ENCODE data around the gene ZNF12. TPM values are rescaled to one million over a fixed set of nuclear protein-coding genes. Genes with fewer than 3 reads are reported as not detected.

ZNF12 gene
- total RNA-seq, 2 donors from 2014 or later: 13.0 to 22.7 TPM

DNA sequence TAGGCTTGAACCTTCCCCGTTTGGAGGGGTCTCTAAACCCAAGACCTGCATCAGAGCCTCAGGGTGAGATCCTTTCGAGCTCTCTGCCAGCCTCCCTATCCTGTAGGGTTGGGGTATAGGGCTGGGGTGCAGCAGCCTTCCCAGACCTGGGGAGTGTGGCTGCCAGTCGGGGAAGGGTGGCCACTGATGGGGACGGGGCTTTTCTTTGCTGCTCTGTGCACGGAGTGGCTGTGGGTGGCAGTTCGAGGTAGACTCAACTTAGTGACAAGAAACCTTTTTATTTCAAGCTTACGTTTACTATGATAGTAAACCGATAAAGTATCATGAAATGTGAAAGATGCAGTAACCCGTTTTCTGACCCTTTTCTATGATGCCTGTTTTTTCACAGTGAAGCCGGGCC is 56.7 kb downstream of the ZNF12 start:
- Histone ChIP-seq H3K9me3 (no peaks in the 10 kb centered on the region), H3K27me3 (no peaks in the 10 kb centered on the region), H3K36me3 (replicated peaks in 1 of 2; ENCODE audit: insufficient read depth in 1 of 2, low read depth in 2 of 2) (peaks cover 2 to 7% of the 10 kb centered on the region in 2 donors), H3K27ac (no peak overlapping the region), H3K4me3 (no peak overlapping the region), H3K4me1 (no peaks in the 10 kb centered on the region)
- DNase-seq (no peak), ATAC-seq (no peak)
- TF ChIP-seq, protein P1, sequence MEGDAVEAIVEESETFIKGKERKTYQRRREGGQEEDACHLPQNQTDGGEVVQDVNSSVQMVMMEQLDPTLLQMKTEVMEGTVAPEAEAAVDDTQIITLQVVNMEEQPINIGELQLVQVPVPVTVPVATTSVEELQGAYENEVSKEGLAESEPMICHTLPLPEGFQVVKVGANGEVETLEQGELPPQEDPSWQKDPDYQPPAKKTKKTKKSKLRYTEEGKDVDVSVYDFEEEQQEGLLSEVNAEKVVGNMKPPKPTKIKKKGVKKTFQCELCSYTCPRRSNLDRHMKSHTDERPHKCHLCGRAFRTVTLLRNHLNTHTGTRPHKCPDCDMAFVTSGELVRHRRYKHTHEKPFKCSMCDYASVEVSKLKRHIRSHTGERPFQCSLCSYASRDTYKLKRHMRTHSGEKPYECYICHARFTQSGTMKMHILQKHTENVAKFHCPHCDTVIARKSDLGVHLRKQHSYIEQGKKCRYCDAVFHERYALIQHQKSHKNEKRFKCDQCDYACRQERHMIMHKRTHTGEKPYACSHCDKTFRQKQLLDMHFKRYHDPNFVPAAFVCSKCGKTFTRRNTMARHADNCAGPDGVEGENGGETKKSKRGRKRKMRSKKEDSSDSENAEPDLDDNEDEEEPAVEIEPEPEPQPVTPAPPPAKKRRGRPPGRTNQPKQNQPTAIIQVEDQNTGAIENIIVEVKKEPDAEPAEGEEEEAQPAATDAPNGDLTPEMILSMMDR (IDR thresholded peaks at IDR 0.05): no peak
- TF ChIP-seq POLR2A (IDR thresholded peaks at IDR 0.05): no peak
- 96 to 98% methylated on average over 9 to 10 of the region's 10 CpGs for WGBS, 2 donors
- intact Hi-C loops (cut with DNase I): no loop called here

DNA sequence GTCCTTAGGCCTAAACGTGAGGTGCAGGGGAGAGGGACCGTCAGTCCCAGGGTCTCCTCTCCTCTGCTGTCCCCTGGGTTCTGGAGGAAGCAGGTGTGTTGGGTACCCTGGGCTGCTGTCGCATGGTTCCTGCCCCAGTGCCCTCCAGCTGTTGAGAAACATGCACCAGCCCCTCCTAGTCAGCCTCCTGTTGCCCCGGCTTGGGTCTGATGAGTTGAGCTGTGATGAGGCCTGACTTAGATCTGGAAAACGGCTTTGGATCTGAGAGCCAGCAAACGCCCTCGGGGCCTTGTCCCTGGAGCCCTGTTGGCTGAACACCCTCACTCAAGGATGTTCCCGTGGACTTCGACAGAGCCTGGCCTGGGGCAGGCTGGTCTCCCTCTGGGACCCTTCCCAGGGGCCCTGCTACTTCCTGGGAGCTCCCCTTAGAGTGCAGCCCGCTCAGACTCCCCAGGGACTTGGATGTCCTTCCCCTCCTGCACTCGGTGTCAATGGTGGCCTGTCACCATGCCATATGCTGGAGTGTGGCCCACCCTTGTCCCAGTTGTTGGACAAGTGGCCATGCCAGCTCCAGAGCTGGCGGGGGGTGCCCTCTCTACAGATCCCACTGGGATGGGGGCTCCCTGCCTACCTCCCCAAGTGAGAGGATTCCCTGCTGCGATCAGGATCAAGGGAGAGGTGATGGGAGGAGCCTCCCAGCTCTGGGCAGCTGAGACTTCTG is 57.3 kb downstream of the ZNF12 start:
- H3K9me3 ChIP-seq: no peaks in the 10 kb centered on the region
- no peak for ATAC-seq
- no peak overlapping the region for H3K27ac ChIP-seq
- no peak for DNase-seq
- 81 to 87% methylated on average over 4 to 12 of the region's 13 CpGs for WGBS, 2 donors
- H3K4me1 ChIP-seq: no peaks in the 10 kb centered on the region
- H3K4me3 ChIP-seq: no peak overlapping the region
- H3K27me3 ChIP-seq: no peaks in the 10 kb centered on the region
- peaks cover under 1 to 7% of the 10 kb centered on the region in 2 donors for H3K36me3 ChIP-seq (replicated peaks in 1 of 2; ENCODE audit: insufficient read depth in 1 of 2, low read depth in 2 of 2)
- no peak for TF ChIP-seq POLR2A (IDR thresholded peaks at IDR 0.05)
- TF ChIP-seq, protein P1 (IDR thresholded peaks at IDR 0.05): no peak
- intact Hi-C loops (cut with DNase I): no loop called here

DNA sequence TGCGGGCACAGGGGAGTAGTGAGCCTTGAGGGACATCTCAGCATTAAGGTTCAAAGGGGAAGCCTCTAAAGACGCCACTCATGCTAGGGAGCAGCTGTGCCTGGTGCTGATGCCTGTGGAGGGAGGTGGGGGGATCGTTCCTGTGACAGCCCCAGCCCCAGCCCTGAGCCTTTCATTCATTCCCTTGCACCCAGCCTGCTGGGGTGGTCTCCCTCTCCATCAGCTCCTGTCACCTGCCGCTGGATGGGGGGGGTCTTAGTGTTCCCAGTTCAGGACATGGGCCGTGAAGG is 58.0 kb downstream of the ZNF12 start:
- Histone ChIP-seq H3K4me1 (no peaks in the 10 kb centered on the region), H3K36me3 (replicated peaks in 1 of 2; ENCODE audit: insufficient read depth in 1 of 2, low read depth in 2 of 2) (peaks cover 4 to 7% of the 10 kb centered on the region in 2 donors), H3K27me3 (no peaks in the 10 kb centered on the region), H3K9me3 (no peaks in the 10 kb centered on the region), H3K4me3 (no peak overlapping the region), H3K27ac (no peak overlapping the region)
- 88 to 93% methylated on average over 4 to 5 of the region's 5 CpGs for WGBS, 2 donors
- DNase-seq (no peak), ATAC-seq (no peak)
- intact Hi-C loops (cut with DNase I): no loop called here
- no peak for TF ChIP-seq POLR2A (IDR thresholded peaks at IDR 0.05)
- TF ChIP-seq, protein P1 (IDR thresholded peaks at IDR 0.05): no peak

DNA sequence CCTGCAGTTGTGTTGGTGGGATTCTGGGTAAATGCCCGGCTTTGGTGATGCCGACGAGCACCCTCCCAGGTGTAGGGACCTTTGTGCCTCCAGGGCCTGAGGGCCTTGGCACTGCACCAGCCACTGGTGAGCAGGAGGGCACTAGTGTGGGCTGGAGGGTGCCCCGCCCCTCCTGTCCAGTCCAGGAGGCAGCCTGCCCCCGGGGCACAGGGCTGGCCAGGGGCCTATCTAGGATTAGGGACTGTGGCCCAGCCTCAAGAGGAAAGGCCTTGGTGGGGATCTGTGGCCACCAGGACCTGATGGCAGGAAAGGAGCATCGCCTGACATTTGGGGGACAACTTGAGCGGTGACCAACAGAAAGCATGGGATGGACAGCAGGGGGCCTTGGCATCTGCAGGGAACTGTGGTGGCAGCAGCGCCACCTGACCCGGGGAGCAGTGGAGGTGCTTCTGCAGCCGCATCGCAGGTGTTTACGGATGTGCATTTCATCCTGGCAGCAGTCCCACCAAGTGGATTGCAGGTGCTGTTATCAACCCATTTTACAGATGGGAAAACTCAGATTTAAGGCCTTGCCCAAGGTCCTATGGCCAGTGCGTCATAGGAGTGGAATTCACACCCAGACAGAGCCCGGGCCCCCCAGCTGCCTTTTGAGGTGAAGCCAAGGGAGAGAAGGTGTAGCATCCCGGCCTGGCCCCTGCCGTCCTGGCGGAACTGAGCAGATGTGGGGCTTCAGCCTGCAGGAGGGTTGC is 58.5 kb downstream of the ZNF12 start:
- ATAC-seq (no peak), DNase-seq (no peak)
- no peaks in the 10 kb centered on the region for H3K4me1 ChIP-seq
- H3K36me3 ChIP-seq (replicated peaks in 1 of 2; ENCODE audit: insufficient read depth in 1 of 2, low read depth in 2 of 2): peaks cover 4 to 7% of the 10 kb centered on the region in 2 donors
- no peaks in the 10 kb centered on the region for H3K27me3 ChIP-seq
- 91 to 93% methylated on average over 10 to 16 of the region's 17 CpGs for WGBS, 2 donors
- no peak overlapping the region for H3K27ac ChIP-seq
- H3K9me3 ChIP-seq: no peaks in the 10 kb centered on the region
- TF ChIP-seq, protein P1 (IDR thresholded peaks at IDR 0.05): no peak
- TF ChIP-seq POLR2A (IDR thresholded peaks at IDR 0.05): no peak
- intact Hi-C loops (cut with DNase I): no loop called here
- H3K4me3 ChIP-seq: no peak overlapping the region
